UCSD-AML1 (cell line): Measurements from ENCODE around the gene SRD5A2.
"Not testable (repeated sequence)": the region's sequence is repeated elsewhere in the genome, so short reads cannot be mapped to it uniquely, and the experiment has no call there.

Experiments used
- DNase-seq: peaks from one replicate; lab custom pipeline; 2025; ENCODE audit not compliant: unreplicated experiment; lab: John Stamatoyannopoulos, UW

SRD5A2 gene

GRCh38 chr2:31534636-31535035, 46.1 kb downstream of the SRD5A2 start:
- no peak for DNase-seq

DNA sequence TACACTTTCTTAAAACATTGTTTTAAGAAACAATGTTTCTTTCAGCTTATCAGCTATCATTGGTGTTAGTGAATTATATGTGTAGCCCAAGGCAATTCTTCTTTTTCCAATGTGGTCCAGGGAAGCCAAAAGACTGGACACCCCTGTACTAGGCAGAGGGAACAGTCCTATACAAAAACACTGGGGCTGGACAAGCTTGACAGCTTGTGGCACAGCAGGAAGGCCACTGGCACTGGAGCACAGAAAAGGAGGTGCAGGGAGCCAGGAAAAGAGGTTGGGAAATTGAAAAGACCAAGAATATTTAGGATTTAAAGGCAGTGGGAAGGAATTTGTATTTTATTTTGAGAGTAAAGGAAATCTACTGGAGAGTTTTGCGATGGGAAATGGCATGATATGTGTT, 47.7 kb downstream of the SRD5A2 start:
- DNase-seq: no peak

DNA sequence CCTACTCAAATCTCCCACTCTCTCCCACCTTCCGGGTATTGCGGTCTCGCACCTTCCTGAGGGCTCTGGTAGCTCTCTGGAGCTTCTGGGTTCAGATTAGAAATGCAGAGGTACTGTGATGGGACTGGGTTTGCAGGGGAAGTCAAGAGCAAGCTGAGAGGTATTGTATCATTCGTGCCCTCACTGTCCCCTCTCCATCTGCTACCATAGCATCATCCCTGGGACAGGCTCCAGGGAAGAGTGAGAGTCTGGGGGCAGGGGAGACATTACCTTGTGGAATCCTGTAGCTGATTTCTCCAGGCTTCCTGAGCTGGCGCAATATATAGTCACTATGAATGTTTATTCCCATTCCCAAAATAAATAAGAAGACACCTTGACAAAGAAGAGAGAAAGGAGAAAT, 49.6 kb downstream of the SRD5A2 start:
- DNase-seq: no peak

DNA sequence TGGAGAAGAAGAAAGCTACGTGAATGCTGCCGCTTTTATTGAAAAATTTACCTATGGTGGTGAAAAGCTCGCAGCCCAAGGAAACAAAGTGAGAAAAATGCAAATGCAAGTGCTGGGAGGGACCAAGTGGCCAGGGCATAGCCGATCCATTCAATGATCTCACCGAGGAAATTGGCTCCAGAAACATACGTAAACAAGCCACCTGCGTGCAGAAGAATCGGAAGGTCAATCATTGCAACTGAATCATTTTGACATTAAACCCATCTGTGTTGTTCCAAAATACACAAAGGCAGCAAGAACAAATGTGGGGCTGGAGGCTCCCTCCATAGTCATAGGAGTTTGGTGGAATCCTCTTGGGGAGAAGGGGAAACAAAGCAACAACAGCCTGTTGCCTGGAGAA, 51.5 kb downstream of the SRD5A2 start:
- DNase-seq: no peak

GRCh38 chr2:31528823-31529222, 51.9 kb downstream of the SRD5A2 start:
- no peak for DNase-seq

DNA sequence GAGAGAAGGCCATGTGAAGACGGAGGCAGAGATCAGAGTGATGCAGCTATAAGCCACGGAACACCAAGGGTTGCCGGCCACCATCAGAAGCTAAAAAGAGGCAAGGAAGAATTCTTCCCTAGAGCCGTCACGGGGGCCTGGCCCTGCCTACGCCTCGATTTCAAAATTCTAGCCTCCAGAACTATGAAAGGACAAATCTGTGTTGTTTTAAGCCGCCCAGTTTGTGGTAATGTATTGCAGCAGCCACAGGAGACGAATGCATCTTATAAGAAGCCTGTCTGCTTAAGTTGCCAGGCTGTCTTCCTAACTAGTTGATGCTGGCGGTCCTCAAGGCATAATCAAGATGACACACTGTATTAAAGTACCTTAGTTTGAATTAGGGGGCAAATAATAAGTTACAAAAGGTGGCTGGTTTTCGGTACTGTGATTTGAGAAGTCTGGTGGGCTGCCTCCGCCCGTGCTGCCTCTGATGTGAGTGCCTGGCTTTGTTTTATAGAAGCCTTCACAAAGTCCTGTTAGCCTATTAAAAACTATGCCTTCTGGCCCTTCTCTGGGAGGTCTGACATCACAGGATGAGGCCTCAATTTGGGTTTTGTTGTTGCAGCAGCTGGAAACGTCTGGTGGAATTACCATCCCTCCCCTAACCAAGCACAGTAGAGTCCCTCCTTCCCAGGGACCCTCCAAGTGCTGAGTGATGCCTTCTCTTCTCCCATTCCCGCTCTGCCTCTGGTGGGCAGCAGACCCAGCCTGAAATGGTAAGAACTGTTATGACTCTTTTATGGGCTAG, 53.6 kb downstream of the SRD5A2 start:
- no peak for DNase-seq

GRCh38 chr2:31525876-31526275, 54.9 kb downstream of the SRD5A2 start:
- no peak for DNase-seq

- DNase-seq: no peak
Measured at GRCh38 chr2:31524592-31524991, 56.1 kb downstream of the SRD5A2 start.

- DNase-seq: peak; percentile 14
Measured at GRCh38 chr2:31523871-31524492, 56.8 kb downstream of the SRD5A2 start.

- DNase-seq: no peak
Measured at GRCh38 chr2:31522786-31523185, 58.0 kb downstream of the SRD5A2 start.

DNA sequence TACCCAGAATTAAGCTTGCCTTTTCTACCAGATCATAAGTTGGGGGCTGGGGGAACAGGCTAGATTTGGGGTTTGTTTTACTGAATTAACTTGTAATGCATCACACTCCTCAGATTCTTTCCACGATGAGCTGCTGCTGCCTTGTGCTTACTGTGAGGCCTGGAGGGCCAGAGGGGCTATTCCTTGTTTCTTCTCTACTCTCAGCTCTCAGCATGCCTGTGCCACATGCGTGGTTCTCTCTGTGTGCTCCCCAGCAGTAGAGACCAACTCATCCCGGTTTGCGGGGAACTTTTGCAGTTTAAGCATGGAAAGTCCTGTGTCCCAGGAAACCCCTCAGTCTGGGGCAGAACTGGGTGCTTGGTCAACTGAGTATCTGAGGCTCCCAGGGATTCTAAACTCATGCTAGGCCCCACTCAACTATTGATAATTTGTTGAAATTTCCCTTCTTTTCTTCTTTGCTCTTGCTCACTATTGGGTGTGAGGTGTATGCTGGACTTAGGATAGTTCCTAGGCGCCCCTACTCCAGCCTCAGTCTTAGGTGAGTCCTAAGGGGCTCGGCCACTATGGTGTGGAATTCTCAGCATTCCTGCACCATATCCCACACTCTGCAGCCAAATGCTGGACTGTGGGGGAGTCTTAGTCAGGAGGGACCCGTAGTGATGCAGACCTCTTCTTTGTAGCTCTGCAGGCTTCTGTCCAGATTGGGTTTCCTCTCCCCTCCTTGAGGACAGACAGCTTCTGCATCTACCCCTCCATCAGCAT, 63.1 kb downstream of the SRD5A2 start:
- no peak for DNase-seq

DNA sequence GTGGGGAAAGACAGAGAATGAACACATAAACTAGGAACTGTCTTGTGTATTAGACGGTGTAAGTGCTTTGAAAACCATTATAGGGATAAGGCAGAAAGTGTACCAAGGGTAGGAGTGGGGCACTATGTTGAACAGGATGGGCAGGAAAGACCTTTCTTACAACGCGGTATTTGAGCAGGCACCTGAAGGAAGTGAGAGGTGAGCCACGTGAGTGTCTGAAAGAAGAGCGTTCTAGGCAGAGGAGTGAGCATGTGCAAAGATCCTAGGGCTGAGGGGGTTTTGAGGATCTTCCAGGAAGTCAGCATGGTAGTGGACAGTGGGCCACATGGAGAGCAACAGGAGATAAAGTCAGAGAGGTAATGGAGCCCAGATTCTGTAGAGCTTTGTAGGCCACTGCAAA, 65.2 kb downstream of the SRD5A2 start:
- DNase-seq: no peak

DNA sequence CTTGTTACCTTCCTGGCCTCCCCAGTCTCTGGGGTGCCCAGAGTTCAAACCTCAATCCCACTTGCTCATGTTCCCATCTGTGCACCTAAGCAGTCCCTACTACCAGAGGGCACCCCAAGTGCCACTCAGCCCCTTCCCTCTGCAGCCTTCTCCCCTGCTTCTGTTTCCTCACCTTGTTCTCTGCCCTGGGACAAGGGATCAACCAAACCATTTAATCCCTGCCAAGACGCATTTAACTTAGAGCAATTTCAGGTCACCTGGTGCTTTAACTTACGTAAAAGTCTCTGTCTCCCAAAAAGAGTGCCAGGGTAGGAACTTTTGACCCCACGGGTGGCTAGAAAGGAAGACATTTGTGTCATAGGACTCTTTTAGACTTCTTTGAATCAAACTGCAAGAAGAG, 67.2 kb downstream of the SRD5A2 start:
- DNase-seq: no peak

- no peak for DNase-seq
Measured at GRCh38 chr2:31511376-31511775, 69.4 kb downstream of the SRD5A2 start.

GRCh38 chr2:31505111-31505510, 75.6 kb downstream of the SRD5A2 start:
- DNase-seq: no peak

GRCh38 chr2:31504311-31504710, 76.4 kb downstream of the SRD5A2 start:
- no peak for DNase-seq

GRCh38 chr2:31496451-31496874, 84.3 kb downstream of the SRD5A2 start:
- not testable (repeated sequence) for DNase-seq

DNA sequence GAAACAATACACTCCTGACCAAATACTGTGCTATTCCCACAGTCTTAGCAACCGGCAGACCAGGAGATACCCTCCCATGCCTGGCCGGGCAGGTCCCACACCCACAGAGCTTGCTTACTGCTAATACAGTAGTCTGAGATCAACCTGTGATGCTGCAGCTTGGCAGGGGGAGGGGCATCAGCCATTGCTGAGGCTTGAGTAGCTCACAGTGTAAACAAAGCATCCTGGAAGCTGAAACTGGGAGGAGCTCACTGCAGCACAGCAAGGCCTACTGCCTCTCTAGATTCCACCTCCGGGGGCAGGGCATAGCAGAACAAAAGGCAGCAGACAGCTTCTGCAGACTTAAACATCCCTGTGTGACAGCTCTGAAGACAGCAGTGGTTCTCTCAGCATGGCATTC, 91.4 kb downstream of the SRD5A2 start:
- not testable (repeated sequence) for DNase-seq

- DNase-seq: no peak
Measured at GRCh38 chr2:31483246-31483645, 97.5 kb downstream of the SRD5A2 start.

- DNase-seq: no peak
Measured at GRCh38 chr2:31476511-31477180, 104.1 kb downstream of the SRD5A2 start.

- no peak for DNase-seq
Measured at GRCh38 chr2:31475692-31476091, 105.0 kb downstream of the SRD5A2 start.
